Tibial nerve (tissue), 3 donors: ENCODE data around the gene CASP3.

Experiments used
- POLR2A ChIP-seq, 2 donors: fragments of 450-650 bp; IDR thresholded peaks; one replicate each; pipeline ENCODE4 v1.6.1; 2017; ENCODE audit warnings: antibody characterized with exemption in 2 of 2, mild to moderate bottlenecking in 2 of 2, moderate library complexity in 2 of 2
- TF ChIP-seq, protein P1 (sequence below), 5 experiments: fragments of 200-600 bp in 3 of 5; fragments of 450-650 bp in 2 of 5; sonication (generic) in 3 of 5; IDR thresholded peaks; one replicate each; pipeline ENCODE4 v1.5.1; 2016 to 2019; ENCODE audit warnings: antibody characterized with exemption in 5 of 5, mild to moderate bottlenecking in 3 of 5, moderate library complexity in 2 of 5

DNA sequence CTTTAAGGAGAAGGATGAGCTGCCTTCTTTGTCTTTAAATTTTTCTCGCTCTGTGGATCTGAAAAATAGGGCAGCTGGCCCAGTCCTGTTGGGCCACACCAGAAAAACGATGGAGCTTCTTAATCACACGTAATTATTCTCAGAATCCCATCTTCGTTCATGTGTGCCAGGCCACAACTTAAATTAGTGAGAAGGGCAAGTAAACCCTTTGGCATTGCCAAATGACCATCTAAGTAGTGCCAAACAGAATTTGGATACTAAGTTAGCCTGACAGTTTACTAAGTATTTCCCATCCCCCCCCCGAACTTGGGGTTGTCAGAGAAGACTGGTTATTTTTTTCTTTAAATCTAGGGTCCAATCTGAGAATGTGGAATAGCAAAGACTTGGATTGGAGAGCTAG is 62.0 kb downstream of the CASP3 start:
- TF ChIP-seq, protein P1, sequence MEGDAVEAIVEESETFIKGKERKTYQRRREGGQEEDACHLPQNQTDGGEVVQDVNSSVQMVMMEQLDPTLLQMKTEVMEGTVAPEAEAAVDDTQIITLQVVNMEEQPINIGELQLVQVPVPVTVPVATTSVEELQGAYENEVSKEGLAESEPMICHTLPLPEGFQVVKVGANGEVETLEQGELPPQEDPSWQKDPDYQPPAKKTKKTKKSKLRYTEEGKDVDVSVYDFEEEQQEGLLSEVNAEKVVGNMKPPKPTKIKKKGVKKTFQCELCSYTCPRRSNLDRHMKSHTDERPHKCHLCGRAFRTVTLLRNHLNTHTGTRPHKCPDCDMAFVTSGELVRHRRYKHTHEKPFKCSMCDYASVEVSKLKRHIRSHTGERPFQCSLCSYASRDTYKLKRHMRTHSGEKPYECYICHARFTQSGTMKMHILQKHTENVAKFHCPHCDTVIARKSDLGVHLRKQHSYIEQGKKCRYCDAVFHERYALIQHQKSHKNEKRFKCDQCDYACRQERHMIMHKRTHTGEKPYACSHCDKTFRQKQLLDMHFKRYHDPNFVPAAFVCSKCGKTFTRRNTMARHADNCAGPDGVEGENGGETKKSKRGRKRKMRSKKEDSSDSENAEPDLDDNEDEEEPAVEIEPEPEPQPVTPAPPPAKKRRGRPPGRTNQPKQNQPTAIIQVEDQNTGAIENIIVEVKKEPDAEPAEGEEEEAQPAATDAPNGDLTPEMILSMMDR (IDR thresholded peaks at IDR 0.05) = no peak
- no peak for TF ChIP-seq POLR2A (IDR thresholded peaks at IDR 0.05)
